Measurements from ENCODE around the gene POLE. TPM values are rescaled to one million over a fixed set of nuclear protein-coding genes. Genes with fewer than 3 reads are reported as not detected.
"Not testable (repeated sequence)": the region's sequence is repeated elsewhere in the genome, so short reads cannot be mapped to it uniquely, and the experiment has no call there.

Gene POLE
- total RNA-seq, 2 donors from 2014 or later: 111 to 131 TPM

DNA sequence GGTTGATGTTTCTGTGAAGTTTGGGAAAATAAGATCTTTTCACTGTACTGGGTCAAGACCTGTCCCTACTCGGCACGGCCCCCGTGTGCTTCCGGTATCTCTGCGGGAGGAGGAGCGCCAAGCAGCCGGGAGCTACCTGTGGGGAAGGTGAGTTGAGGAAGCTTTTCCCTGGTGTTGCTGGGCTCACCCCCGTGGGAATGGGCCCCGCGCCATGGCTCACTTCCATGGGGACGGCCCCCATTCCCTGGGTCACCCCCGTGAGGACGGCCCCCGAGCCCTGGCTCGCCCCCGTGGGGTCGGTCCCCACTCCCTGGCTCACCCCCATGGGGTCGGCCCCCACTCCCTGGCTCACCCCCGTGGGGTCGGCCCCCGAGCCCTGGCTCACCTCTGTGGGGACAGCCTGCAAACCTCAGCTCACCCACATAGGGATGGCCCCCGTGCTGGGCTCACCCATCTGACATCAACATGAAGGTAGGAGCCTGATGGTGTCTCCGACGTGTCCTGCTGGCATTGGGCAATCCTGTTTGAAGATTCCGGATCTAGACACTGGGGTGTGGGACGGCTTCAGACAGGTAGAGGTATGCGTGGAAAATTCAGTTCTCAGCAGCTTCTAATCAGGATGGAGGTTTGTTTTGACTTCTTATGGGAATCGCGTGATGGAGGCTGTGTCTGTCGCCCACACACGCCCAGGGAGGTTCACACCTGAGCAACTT, 85.8 kb downstream of the POLE start:
- peak overlapping the region; percentile 65 to 69 for H3K4me3 Mint-ChIP-seq
- H3K9me3 Mint-ChIP-seq: no peaks in the 10 kb centered on the region
- H3K27me3 Mint-ChIP-seq (ENCODE audit: low read depth): peaks cover 59% of the 10 kb centered on the region

GRCh38 chr12:132600048-132601032, 86.8 kb downstream of the POLE start:
- H3K9me3 Mint-ChIP-seq: no peaks in the 10 kb centered on the region
- H3K27me3 Mint-ChIP-seq (ENCODE audit: low read depth): peaks cover 66% of the 10 kb centered on the region
- peak overlapping the region; percentile 65 to 69 for H3K4me3 Mint-ChIP-seq
- DNase-seq: peak; percentile 51 to 61
- peak; percentile 71 to 77 for ATAC-seq (replicated peaks in 1 of 2)
- no peak overlapping the region for H3K27ac Mint-ChIP-seq
- H3K36me3 Mint-ChIP-seq (ENCODE audit: insufficient read depth in 2 of 2): no peaks in the 10 kb centered on the region
- H3K4me1 Mint-ChIP-seq (ENCODE audit: low read depth): peaks cover 25% of the 10 kb centered on the region

More for the DNA sequence above, 85.8 kb downstream of the POLE start:
- DNase-seq (no peak), ATAC-seq (replicated peaks in 1 of 2) (no peak)
- Mint-ChIP-seq H3K27ac (no peak overlapping the region), H3K36me3 (ENCODE audit: insufficient read depth in 2 of 2) (no peaks in the 10 kb centered on the region), H3K4me1 (ENCODE audit: low read depth) (peaks cover 25% of the 10 kb centered on the region)

- not testable (repeated sequence) for H3K36me3 Mint-ChIP-seq (ENCODE audit: insufficient read depth in 2 of 2); ATAC-seq (replicated peaks in 1 of 2); DNase-seq; H3K9me3 Mint-ChIP-seq; H3K27ac Mint-ChIP-seq
- Mint-ChIP-seq H3K4me3 (peak overlapping the region; percentile 65 to 69), H3K4me1 (ENCODE audit: low read depth) (peaks cover 25% of the 10 kb centered on the region), H3K27me3 (ENCODE audit: low read depth) (peaks cover 61% of the 10 kb centered on the region)
Observed at GRCh38 chr12:132599502-132599901, 87.6 kb downstream of the POLE start.

- Mint-ChIP-seq H3K9me3 (no peaks in the 10 kb centered on the region), H3K36me3 (ENCODE audit: insufficient read depth in 2 of 2) (no peaks in the 10 kb centered on the region), H3K4me3 (peak overlapping the region; percentile 78 to 87), H3K27me3 (ENCODE audit: low read depth) (peaks cover 66% of the 10 kb centered on the region), H3K4me1 (ENCODE audit: low read depth) (peaks cover 25% of the 10 kb centered on the region), H3K27ac (peak overlapping the region; percentile 13)
- DNase-seq (peak; percentile 40 to 49), ATAC-seq (replicated peaks in 1 of 2) (peak in 1 of 2 donors; percentile 59)
Observed at GRCh38 chr12:132597333-132598316, 89.5 kb downstream of the POLE start.

DNA sequence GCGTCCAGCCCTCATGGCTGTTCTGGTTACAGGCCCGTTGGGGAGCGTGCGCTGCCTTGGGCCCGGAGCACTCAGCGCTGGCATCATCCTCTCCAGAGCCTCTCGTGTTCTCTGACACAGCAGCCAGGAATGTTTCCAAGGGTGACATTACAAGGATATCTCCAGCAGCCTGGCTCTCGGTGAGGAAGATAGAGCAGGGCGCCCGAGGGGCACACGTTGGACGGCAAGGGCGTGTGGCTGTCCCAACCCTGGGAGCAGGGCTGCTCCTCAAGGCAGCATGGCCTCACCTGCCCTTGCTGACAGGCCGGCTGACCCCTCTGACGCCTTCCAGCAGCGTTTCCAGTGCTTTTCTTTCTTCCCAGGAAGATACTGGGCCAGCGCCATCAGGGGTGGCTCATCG, 91.1 kb downstream of the POLE start:
- no peak overlapping the region for H3K27ac Mint-ChIP-seq
- H3K9me3 Mint-ChIP-seq: no peaks in the 10 kb centered on the region
- H3K4me3 Mint-ChIP-seq: peak overlapping the region in 1 of 2 donors; percentile 37
- ATAC-seq (replicated peaks in 1 of 2): no peak
- H3K27me3 Mint-ChIP-seq (ENCODE audit: low read depth): peaks cover 53% of the 10 kb centered on the region
- peaks cover 25% of the 10 kb centered on the region for H3K4me1 Mint-ChIP-seq (ENCODE audit: low read depth)
- H3K36me3 Mint-ChIP-seq (ENCODE audit: insufficient read depth in 2 of 2): no peaks in the 10 kb centered on the region
- no peak for DNase-seq

GRCh38 chr12:132595183-132595582, 92.0 kb downstream of the POLE start:
- no peaks in the 10 kb centered on the region for H3K36me3 Mint-ChIP-seq (ENCODE audit: insufficient read depth in 2 of 2)
- H3K4me1 Mint-ChIP-seq (ENCODE audit: low read depth): peaks cover 22% of the 10 kb centered on the region
- H3K27ac Mint-ChIP-seq: no peak overlapping the region
- DNase-seq (no peak), ATAC-seq (replicated peaks in 1 of 2) (no peak)
- no peaks in the 10 kb centered on the region for H3K9me3 Mint-ChIP-seq
- H3K27me3 Mint-ChIP-seq (ENCODE audit: low read depth): peaks cover 50% of the 10 kb centered on the region
- H3K4me3 Mint-ChIP-seq: no peak overlapping the region

GRCh38 chr12:132593938-132594358, 93.2 kb downstream of the POLE start:
- Mint-ChIP-seq H3K27me3 (ENCODE audit: low read depth) (peaks cover 43% of the 10 kb centered on the region), H3K27ac (no peak overlapping the region), H3K4me3 (peak overlapping the region in 1 of 2 donors; percentile 4), H3K4me1 (ENCODE audit: low read depth) (peaks cover 15% of the 10 kb centered on the region), H3K9me3 (no peaks in the 10 kb centered on the region), H3K36me3 (ENCODE audit: insufficient read depth in 2 of 2) (no peaks in the 10 kb centered on the region)
- ATAC-seq (replicated peaks in 1 of 2): peak; percentile 69 to 77
- DNase-seq: peak; percentile 27 to 61

DNA sequence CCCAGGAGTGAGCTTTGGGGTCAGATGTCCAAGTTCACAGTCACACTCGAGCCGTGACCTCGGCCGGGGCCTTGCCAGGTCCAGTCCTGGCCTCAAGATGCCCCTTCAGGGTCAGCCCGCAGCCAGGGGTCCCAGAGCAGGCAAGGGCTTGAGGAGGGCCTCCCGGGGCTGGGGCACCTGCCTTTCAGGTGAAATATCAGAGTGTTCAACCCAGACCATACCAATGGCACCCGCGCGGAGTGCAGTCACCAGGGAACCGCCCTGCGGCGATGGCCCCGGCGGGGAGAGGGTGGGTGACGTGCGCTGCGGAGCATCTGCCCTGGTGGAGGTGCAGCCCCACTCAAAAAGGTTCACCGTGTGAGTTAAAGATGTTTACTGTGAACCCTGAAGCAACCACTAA, 93.6 kb downstream of the POLE start:
- no peak overlapping the region for H3K27ac Mint-ChIP-seq
- H3K27me3 Mint-ChIP-seq (ENCODE audit: low read depth): peaks cover 39% of the 10 kb centered on the region
- no peak for DNase-seq
- H3K4me1 Mint-ChIP-seq (ENCODE audit: low read depth): peaks cover 10% of the 10 kb centered on the region
- H3K4me3 Mint-ChIP-seq: peak overlapping the region in 1 of 2 donors; percentile 4
- H3K9me3 Mint-ChIP-seq: no peaks in the 10 kb centered on the region
- H3K36me3 Mint-ChIP-seq (ENCODE audit: insufficient read depth in 2 of 2): no peaks in the 10 kb centered on the region
- no peak for ATAC-seq (replicated peaks in 1 of 2)

DNA sequence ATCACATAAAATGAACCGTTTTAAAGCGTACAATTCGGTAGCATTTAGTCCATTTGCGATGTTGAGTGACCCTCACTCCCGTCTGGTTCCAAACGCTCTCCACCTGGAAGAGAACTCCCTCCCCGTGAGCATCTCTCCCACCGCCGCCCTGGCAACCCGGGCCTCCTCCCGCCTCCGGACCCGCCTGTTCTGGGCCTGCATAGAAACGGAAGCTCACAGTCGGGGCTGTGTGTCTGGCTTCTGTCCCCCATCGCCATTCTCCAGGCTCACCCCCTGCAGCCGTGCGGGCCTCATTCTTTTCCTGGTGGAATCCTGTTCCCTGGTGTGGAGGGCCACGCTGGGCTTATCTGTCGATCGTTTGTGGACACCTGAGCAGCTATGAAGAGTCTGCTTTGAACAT, 94.1 kb downstream of the POLE start:
- peaks cover 36% of the 10 kb centered on the region for H3K27me3 Mint-ChIP-seq (ENCODE audit: low read depth)
- no peak for ATAC-seq (replicated peaks in 1 of 2)
- no peak overlapping the region for H3K27ac Mint-ChIP-seq

DNA sequence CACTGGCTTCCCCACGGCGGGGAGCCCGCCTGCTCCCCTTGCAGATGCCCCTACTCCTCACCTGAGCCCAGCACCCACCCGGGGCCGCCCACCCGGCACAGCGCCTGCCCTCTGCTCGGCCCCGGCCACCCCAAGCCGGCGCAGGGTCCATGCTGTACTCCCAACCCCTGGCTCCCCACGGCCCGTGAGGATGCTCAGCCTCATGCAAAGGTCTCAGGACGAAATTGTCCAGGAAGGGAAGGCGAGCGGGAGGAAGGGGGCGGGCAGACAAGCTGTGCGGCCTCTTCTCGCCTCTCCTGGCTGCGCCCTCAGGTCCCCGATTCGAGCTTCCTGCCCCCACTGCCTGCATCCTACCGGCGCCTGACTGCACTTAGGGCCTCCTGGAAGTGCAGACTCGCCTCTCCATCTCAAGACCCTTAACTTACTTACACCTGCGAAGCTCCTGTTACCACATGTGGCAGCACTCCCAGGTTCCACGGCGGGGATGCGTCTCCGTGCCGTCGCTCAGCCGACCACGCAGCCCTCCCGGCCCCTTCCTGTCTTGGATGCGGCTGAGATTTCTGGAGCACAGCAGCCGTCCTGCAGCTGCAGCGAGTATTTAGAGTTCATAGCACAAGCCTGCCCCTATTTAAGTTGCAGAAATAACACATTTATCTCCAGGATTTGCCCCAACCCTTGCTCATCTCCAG, 94.7 kb downstream of the POLE start:
- Mint-ChIP-seq H3K9me3 (no peaks in the 10 kb centered on the region), H3K4me1 (ENCODE audit: low read depth) (peaks cover 4% of the 10 kb centered on the region), H3K27ac (no peak overlapping the region), H3K4me3 (no peak overlapping the region), H3K27me3 (ENCODE audit: low read depth) (peaks cover 31% of the 10 kb centered on the region), H3K36me3 (ENCODE audit: insufficient read depth in 2 of 2) (no peaks in the 10 kb centered on the region)
- ATAC-seq (replicated peaks in 1 of 2) (no peak), DNase-seq (no peak)

More for the DNA sequence above, 94.1 kb downstream of the POLE start:
- DNase-seq: no peak
- no peak overlapping the region for H3K4me3 Mint-ChIP-seq
- peaks cover 9% of the 10 kb centered on the region for H3K4me1 Mint-ChIP-seq (ENCODE audit: low read depth)
- H3K36me3 Mint-ChIP-seq (ENCODE audit: insufficient read depth in 2 of 2): no peaks in the 10 kb centered on the region
- no peaks in the 10 kb centered on the region for H3K9me3 Mint-ChIP-seq

GRCh38 chr12:132591107-132591935, 95.8 kb downstream of the POLE start:
- Mint-ChIP-seq H3K4me3 (no peak overlapping the region), H3K36me3 (ENCODE audit: insufficient read depth in 2 of 2) (no peaks in the 10 kb centered on the region), H3K27me3 (ENCODE audit: low read depth) (peaks cover 24% of the 10 kb centered on the region), H3K4me1 (ENCODE audit: low read depth) (no peaks in the 10 kb centered on the region), H3K27ac (no peak overlapping the region), H3K9me3 (no peaks in the 10 kb centered on the region)
- no peak for DNase-seq
- no peak for ATAC-seq (replicated peaks in 1 of 2)
